H1 (cell line): Measurements from ENCODE around the gene PTCH1. TPM values are rescaled to one million over a fixed set of nuclear protein-coding genes. Genes with fewer than 3 reads are reported as not detected.

Experiments
- CTCF ChIA-PET: fragments of 300-600 bp; sonication (Branson Sonifier 250); formaldehyde crosslinking; loops from one replicate; lab custom pipeline; 2021; ENCODE audit not compliant: partially characterized antibody; lab: Charles Lee
- POLR2A ChIA-PET: fragments of 300-600 bp; sonication (Branson Sonifier 250); formaldehyde crosslinking; loops from one replicate; lab custom pipeline; 2021; ENCODE audit warnings: inconsistent platforms; ENCODE audit not compliant: partially characterized antibody; lab: Charles Lee
- DNase-seq, 2 experiments: peaks; one replicate each; pipeline versions ENCODE4 v3.0.0 to v3.0.0-alpha.2; 2010 to 2022; ENCODE audit warnings: low spot score in 2 of 2, low read depth in 1 of 2, mixed read lengths in 1 of 2
- FAIRE-seq: peaks from 2 replicates; lab custom pipeline; 2011; peaks lifted over from hg19 to GRCh38; lab: Jason Lieb, UNC
- H2AFZ ChIP-seq: 2 replicates; pipeline ENCODE4 v1.8.1; 2012; ENCODE audit warnings: low read length, inconsistent platforms
- H2AK5ac ChIP-seq: 2 replicates; pipeline ENCODE4 v1.6.1; 2013; ENCODE audit warnings: low read depth, low read length
- H2BK120ac ChIP-seq: replicated peaks from 2 replicates; pipeline ENCODE3; 2013; ENCODE audit warnings: low read depth, low read length, inconsistent platforms
- H2BK12ac ChIP-seq: 2 replicates; pipeline ENCODE4 v1.6.1; 2013; ENCODE audit warnings: low read depth, low read length
- H2BK15ac ChIP-seq: 2 replicates; pipeline ENCODE4 v1.6.1; 2013; ENCODE audit warnings: low read length
- H2BK20ac ChIP-seq: 2 replicates; pipeline ENCODE4 v1.6.1; 2013; ENCODE audit warnings: low read length
- H2BK5ac ChIP-seq: 2 replicates; pipeline ENCODE4 v1.6.1; 2013; ENCODE audit warnings: low read depth, low read length
- H3K14ac ChIP-seq: 2 replicates; pipeline ENCODE4 v1.6.1; 2013; ENCODE audit warnings: inconsistent platforms; ENCODE audit not compliant: insufficient read length
- H3K18ac ChIP-seq: 2 replicates; pipeline ENCODE4 v1.6.1; 2013; ENCODE audit warnings: low read length; ENCODE audit errors: extremely low read depth
- H3K23ac ChIP-seq: 2 replicates; pipeline ENCODE4 v1.6.1; 2013; ENCODE audit warnings: inconsistent platforms; ENCODE audit not compliant: insufficient read length
- H3K23me2 ChIP-seq: 2 replicates; pipeline ENCODE4 v1.6.1; 2013; ENCODE audit warnings: low read depth, low read length
- H3K27ac ChIP-seq: 2 replicates; pipeline ENCODE4 v1.6.1; 2011; ENCODE audit warnings: low read depth, low read length, inconsistent platforms
- H3K27me3 ChIP-seq, 4 experiments: replicated peaks in 1 of 4; 1 replicate in 1 of 4; 2 replicates in 3 of 4; pipeline versions ENCODE4 v1.6.1 to v1.8.1; 2011 to 2013; ENCODE audit warnings: low read length in 3 of 4, mild to moderate bottlenecking in 3 of 4, inconsistent platforms in 2 of 4, mixed read lengths in 2 of 4, moderate library complexity in 1 of 4; ENCODE audit not compliant: control insufficient read depth in 3 of 4, insufficient read depth in 3 of 4; ENCODE audit errors: extremely low read depth in 1 of 4
- H3K36me3 ChIP-seq, 4 experiments: 2 replicates each; pipeline versions ENCODE4 v1.6.1 to v1.8.1; 2011 to 2013; ENCODE audit warnings: mild to moderate bottlenecking in 4 of 4, low read length in 3 of 4, moderate library complexity in 2 of 4, control low read depth in 1 of 4, inconsistent platforms in 1 of 4; ENCODE audit not compliant: insufficient read depth in 4 of 4, control insufficient read depth in 2 of 4
- H3K4ac ChIP-seq: replicated peaks from 2 replicates; pipeline ENCODE3; 2013; ENCODE audit warnings: low read length, low read depth, mixed read lengths, inconsistent platforms; ENCODE audit not compliant: insufficient read length
- H3K4me1 ChIP-seq, 4 experiments: replicated peaks in 1 of 4; 1 replicate in 1 of 4; 2 replicates in 3 of 4; pipeline versions ENCODE4 v1.6.1 to v1.8.1; 2011 to 2013; ENCODE audit warnings: low read length in 3 of 4, inconsistent platforms in 2 of 4, mixed read lengths in 1 of 4; ENCODE audit not compliant: insufficient read depth in 4 of 4, control insufficient read depth in 3 of 4
- H3K4me2 ChIP-seq, 2 experiments: 2 replicates each; pipeline versions ENCODE4 v1.6.1 to v1.8.1; 2011 to 2013; ENCODE audit warnings: low read depth in 2 of 2, low read length in 2 of 2, control low read depth in 1 of 2, inconsistent platforms in 1 of 2, mild to moderate bottlenecking in 1 of 2; ENCODE audit not compliant: insufficient read depth in 1 of 2
- H3K4me3 ChIP-seq, 4 experiments: fragments of 200-600, 300-600 bp in 1 of 4; sonication (generic), shearing (Covaris generic), sonication (Bioruptor Twin) in 1 of 4; 2 replicates each; pipeline versions ENCODE4 v1.5.1 to v1.8.1; 2011 to 2016; ENCODE audit warnings: low read length in 4 of 4, low read depth in 3 of 4, control low read depth in 2 of 4, inconsistent platforms in 2 of 4, mild to moderate bottlenecking in 2 of 4, mixed read lengths in 1 of 4, moderate library complexity in 1 of 4; ENCODE audit not compliant: insufficient read depth in 2 of 4; ENCODE audit errors: extremely low read depth in 1 of 4
- H3K56ac ChIP-seq: replicated peaks from 2 replicates; pipeline ENCODE3; 2013; ENCODE audit warnings: low read depth, mild to moderate bottlenecking, mixed read lengths, low read length, inconsistent platforms; ENCODE audit not compliant: insufficient read length
- H3K79me1 ChIP-seq: 2 replicates; pipeline ENCODE4 v1.6.1; 2013; ENCODE audit warnings: low read depth, low read length, control low read depth
- H3K79me2 ChIP-seq, 2 experiments: 2 replicates each; pipeline versions ENCODE4 v1.6.1 to v1.8.1; 2012 to 2013; ENCODE audit warnings: low read length in 2 of 2, mild to moderate bottlenecking in 2 of 2, inconsistent platforms in 1 of 2; ENCODE audit not compliant: insufficient read depth in 2 of 2, control insufficient read depth in 1 of 2
- H3K9ac ChIP-seq, 4 experiments: replicated peaks in 1 of 4; 1 replicate in 1 of 4; 2 replicates in 3 of 4; pipeline versions ENCODE4 v1.6.1 to v1.8.1; 2011 to 2013; ENCODE audit warnings: low read depth in 3 of 4, low read length in 3 of 4, control low read depth in 2 of 4, mild to moderate bottlenecking in 2 of 4, moderate library complexity in 2 of 4, inconsistent platforms in 1 of 4; ENCODE audit errors: extremely low read depth in 1 of 4
- H3K9me3 ChIP-seq, 2 experiments: 2 replicates each; pipeline versions ENCODE4 v1.6.1 to v1.8.1; 2012 to 2013; ENCODE audit warnings: mild to moderate bottlenecking in 2 of 2, moderate library complexity in 2 of 2, control low read depth in 1 of 2, inconsistent platforms in 1 of 2, low read depth in 1 of 2, low read length in 1 of 2, mixed read lengths in 1 of 2; ENCODE audit not compliant: insufficient read depth in 2 of 2
- H4K20me1 ChIP-seq, 2 experiments: replicated peaks in 1 of 2; 2 replicates each; pipeline versions ENCODE3 to v1.8.1; 2011 to 2013; ENCODE audit warnings: inconsistent platforms in 2 of 2, low read length in 2 of 2, mild to moderate bottlenecking in 1 of 2; ENCODE audit not compliant: insufficient read depth in 2 of 2, control insufficient read depth in 1 of 2
- H4K5ac ChIP-seq: 2 replicates; pipeline ENCODE4 v1.6.1; 2013; ENCODE audit warnings: low read length, low read depth, mixed read lengths, inconsistent platforms; ENCODE audit not compliant: insufficient read length
- H4K8ac ChIP-seq: 2 replicates; pipeline ENCODE4 v1.8.0; 2013; ENCODE audit warnings: mild to moderate bottlenecking, moderate library complexity, low read length, inconsistent platforms; ENCODE audit not compliant: insufficient read depth; ENCODE audit errors: extremely low read depth
- H4K91ac ChIP-seq: replicated peaks from 2 replicates; pipeline ENCODE3; 2013; ENCODE audit warnings: low read length, mixed read lengths, inconsistent platforms; ENCODE audit not compliant: insufficient read length
- CHD2 ChIP-seq: IDR thresholded peaks from 2 replicates; pipeline ENCODE4 v1.6.1; 2012; ENCODE audit warnings: low read length, improper control_type of control experiment
- KDM4A ChIP-seq: IDR thresholded peaks from one replicate; pipeline ENCODE4 v1.7.1; 2012; ENCODE audit warnings: low read depth, mild to moderate bottlenecking, moderate library complexity, low read length, inconsistent platforms; ENCODE audit not compliant: severe bottlenecking
- KDM5A ChIP-seq: fragments of 200-600 bp; IDR thresholded peaks from 2 replicates; pipeline ENCODE4 v1.7.1; 2012; ENCODE audit warnings: mild to moderate bottlenecking, low read length, inconsistent platforms, mixed read lengths
- POLR2AphosphoS5 ChIP-seq: IDR thresholded peaks from 2 replicates; pipeline ENCODE4 v1.6.1; 2011; ENCODE audit warnings: low read depth, low read length
- RAD21 ChIP-seq, 2 experiments: IDR thresholded peaks in 1 of 2; conservative IDR thresholded peaks in 1 of 2; 2 replicates each; pipeline ENCODE4 v1.6.1; 2011; ENCODE audit warnings: low read depth in 2 of 2, low read length in 2 of 2, improper control_type of control experiment in 1 of 2, inconsistent platforms in 1 of 2, mild to moderate bottlenecking in 1 of 2, moderate library complexity in 1 of 2
- SIN3A ChIP-seq, 2 experiments: IDR thresholded peaks in 1 of 2; conservative IDR thresholded peaks in 1 of 2; 2 replicates each; pipeline ENCODE4 v1.6.1; 2011 to 2012; ENCODE audit warnings: low read length in 2 of 2, improper control_type of control experiment in 1 of 2, low read depth in 1 of 2, mild to moderate bottlenecking in 1 of 2
- WGBS, 2 experiments: shearing (Covaris generic) in 1 of 2; methylation state at CpG; one replicate each; pipeline versions ENCODE4 v1.1.6 to v1.1.7; 2013 to 2015; ENCODE audit warnings: low lambda C conversion rate in 2 of 2, mixed read lengths in 2 of 2, inconsistent platforms in 1 of 2, low coverage in 1 of 2, missing lambda C conversion rate in 1 of 2; ENCODE audit not compliant: insufficient replicate concordance in 2 of 2, insufficient coverage in 1 of 2, insufficient read length in 1 of 2; ENCODE audit errors: extremely low coverage in 1 of 2, missing lambda C conversion rate in 1 of 2; 5-methylcytosine and 5-hydroxymethylcytosine counted together
- polyA plus RNA-seq, 7 experiments: library from polyadenylated mRNA; depleted of rRNA in 3 of 7; stranded (reverse) in 5 of 7; unstranded in 2 of 7; fragments of >200 nt in 5 of 7; fragments of 200-250 nt in 2 of 7; gene quantifications; 1 replicate in 5 of 7; 2 replicates in 1 of 7; 4 replicates in 1 of 7; pipeline versions ENCODE4 v1.2.1 to v1.2.3, GENCODE V29; 2011 to 2013; ENCODE audit warnings: missing spikeins in 2 of 7, mixed read lengths in 2 of 7
- total RNA-seq: library from RNA; stranded (reverse); fragmentation: NEBNext Ultra II Directional; extraction: Animal tissue kit (Norgen Biotek cat#: 25700); gene quantifications from 2 replicates; pipeline ENCODE4 v1.2.1, GENCODE V29; 2021
- TF ChIP-seq, protein P1 (sequence below): IDR thresholded peaks from 2 replicates; pipeline ENCODE4 v1.6.1; 2011; ENCODE audit warnings: low read depth, mild to moderate bottlenecking, low read length; ENCODE audit not compliant: insufficient read depth
- TF ChIP-seq, protein P2 (sequence below): IDR thresholded peaks from 2 replicates; pipeline ENCODE4 v1.6.1; 2012; ENCODE audit warnings: inconsistent platforms

Gene PTCH1
- total and polyA plus RNA-seq, 2 of the 8 experiments (the other 6 are each of a cell fraction or from before 2014, with no cell fraction given) = 6.4 to 34.1 TPM

- 88% methylated on average over 4 of the region's 4 CpGs; no CpG with 5 or more reads in 1 of the 2 experiments for WGBS, 2 experiments
- ChIA-PET POLR2A (interaction anchor here (2.2 kb wide), 1 partner anchor 14 kb away, joined by 4 read pairs; no protein-coding TSS in a partner anchor), CTCF (interaction anchor here (0.7 to 2.3 kb wide), 8 partner anchors 9 to 310 kb away, joined by 3 to 6 read pairs (median 4); no protein-coding TSS in a partner anchor)
- no peak overlapping the region for H4K5ac ChIP-seq
- H3K23me2 ChIP-seq = no peaks in the 10 kb centered on the region
- H2BK20ac ChIP-seq = no peak overlapping the region
- H3K4me1 ChIP-seq = peaks cover 5 to 26% (median 14%) of the 10 kb centered on the region in 4 experiments
- no peak overlapping the region for H3K56ac ChIP-seq
- H3K27me3 ChIP-seq = no peaks in the 10 kb centered on the region
- H2BK120ac ChIP-seq = no peak overlapping the region
- H3K27ac ChIP-seq = no peak overlapping the region
- no peak for DNase-seq
- no peak overlapping the region for H4K91ac ChIP-seq
- no peak overlapping the region for H2BK5ac ChIP-seq
- no peak overlapping the region for H3K14ac ChIP-seq
- H4K8ac ChIP-seq = no peak overlapping the region
- no peak overlapping the region for H2AK5ac ChIP-seq
- no peak overlapping the region for H2BK15ac ChIP-seq
- no peaks in the 10 kb centered on the region for H3K79me1 ChIP-seq
- FAIRE-seq = no peak
- no peak overlapping the region for H3K23ac ChIP-seq
- H3K36me3 ChIP-seq = peaks cover 7 to 89% (median 25%) of the 10 kb centered on the region in 4 experiments; a peak in 6 of 8 replicates
- H3K4ac ChIP-seq = no peak overlapping the region
- H3K18ac ChIP-seq = no peak overlapping the region
- no peak overlapping the region for H3K4me3 ChIP-seq
- no peak overlapping the region for H2BK12ac ChIP-seq
- H3K4me2 ChIP-seq = no peak overlapping the region
- H3K79me2 ChIP-seq = no peaks in the 10 kb centered on the region
- no peaks in the 10 kb centered on the region for H3K9me3 ChIP-seq
- H4K20me1 ChIP-seq = peaks cover 0 to 1% of the 10 kb centered on the region in 2 experiments
- no peak overlapping the region for H3K9ac ChIP-seq
- no peak overlapping the region for H2AFZ ChIP-seq
- no peak for TF ChIP-seq POLR2AphosphoS5
- TF ChIP-seq, protein P1, sequence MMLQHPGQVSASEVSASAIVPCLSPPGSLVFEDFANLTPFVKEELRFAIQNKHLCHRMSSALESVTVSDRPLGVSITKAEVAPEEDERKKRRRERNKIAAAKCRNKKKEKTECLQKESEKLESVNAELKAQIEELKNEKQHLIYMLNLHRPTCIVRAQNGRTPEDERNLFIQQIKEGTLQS = no peak
- TF ChIP-seq KDM4A = no peak
- TF ChIP-seq KDM5A = no peak
- no peak for TF ChIP-seq RAD21 (IDR thresholded peaks at IDR 0.05 in 1 of 2, conservative IDR thresholded peaks at IDR 0.05 in 1 of 2; ENCODE audit: low read depth in 2 of 2, low read length in 2 of 2)
- no peak for TF ChIP-seq CHD2
- TF ChIP-seq, protein P2, sequence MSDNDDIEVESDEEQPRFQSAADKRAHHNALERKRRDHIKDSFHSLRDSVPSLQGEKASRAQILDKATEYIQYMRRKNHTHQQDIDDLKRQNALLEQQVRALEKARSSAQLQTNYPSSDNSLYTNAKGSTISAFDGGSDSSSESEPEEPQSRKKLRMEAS = no peak
- TF ChIP-seq SIN3A (conservative IDR thresholded peaks at IDR 0.05 in 1 of 2, IDR thresholded peaks at IDR 0.05 in 1 of 2; ENCODE audit: low read depth in 1 of 2, low read length in 2 of 2) = no peak
Measured at GRCh38 chr9:95452176-95452575, 64.6 kb downstream of the PTCH1 start.
